K562 (cell line): ENCODE results near the gene RSPH9. TPM values are rescaled to one million over a fixed set of nuclear protein-coding genes. Genes with fewer than 3 reads are reported as not detected.

Source experiments
- BRD9 ChIP-seq: fragments of 450-650 bp; IDR thresholded peaks from 2 replicates; pipeline ENCODE4 v1.6.1; 2018; ENCODE audit warnings: low read depth; ENCODE audit not compliant: partially characterized antibody
- CSDE1 ChIP-seq, 2 experiments: fragments of 450-650 bp; IDR thresholded peaks; 2 replicates each; pipeline ENCODE4 v1.6.1; 2016; ENCODE audit warnings: mild to moderate bottlenecking in 1 of 2
- FOXM1 ChIP-seq, 2 experiments: fragments of 450-650 bp in 1 of 2; sonication (generic) in 1 of 2; formaldehyde crosslinking in 1 of 2; IDR thresholded peaks; 2 replicates each; pipeline versions ENCODE4 v1.6.1 to v1.9.0; 2017 to 2022; ENCODE audit warnings: low read depth in 2 of 2, mild to moderate bottlenecking in 2 of 2, missing genetic modification reagents in 1 of 2, moderate library complexity in 1 of 2
- HMG20B ChIP-seq: fragments of 250-450 bp; sonication (Bioruptor Pico); IDR thresholded peaks from 2 replicates; pipeline ENCODE4 v1.5.0; 2021; ENCODE audit warnings: mild to moderate bottlenecking
- IFI16 ChIP-seq: fragments of 250-450 bp; sonication (Bioruptor Pico); IDR thresholded peaks from 2 replicates; pipeline ENCODE4 v2.1.2; 2022; ENCODE audit warnings: mild to moderate bottlenecking, inconsistent platforms
- KLF16 ChIP-seq: IDR thresholded peaks from 2 replicates; pipeline ENCODE4 v1.6.1; 2016; ENCODE audit warnings: antibody characterized with exemption
- LCOR ChIP-seq: sonication (generic); formaldehyde crosslinking; IDR thresholded peaks from 2 replicates; pipeline ENCODE4 v1.8.0; 2022; ENCODE audit warnings: mild to moderate bottlenecking, missing genetic modification reagents
- PHF21A ChIP-seq: fragments of 450-650 bp; IDR thresholded peaks from 2 replicates; pipeline ENCODE4 v1.6.1; 2017; ENCODE audit warnings: low read depth, borderline replicate concordance
- XRCC3 ChIP-seq: fragments of 450-650 bp; IDR thresholded peaks from 2 replicates; pipeline ENCODE4 v1.6.1; 2017; ENCODE audit warnings: mild to moderate bottlenecking, moderate library complexity
- ZKSCAN1 ChIP-seq: fragments of 150-350 bp; IDR thresholded peaks from 2 replicates; pipeline ENCODE4 v1.6.1; 2016; ENCODE audit warnings: low read depth, low read length
- ZNF282 ChIP-seq: sonication (generic); formaldehyde crosslinking; IDR thresholded peaks from 2 replicates; pipeline ENCODE4 v1.8.1; 2023; ENCODE audit warnings: missing genetic modification reagents
- ZNF57 ChIP-seq: fragments of 450-650 bp; formaldehyde crosslinking; IDR thresholded peaks from 2 replicates; pipeline ENCODE4 v1.4.0; 2020; ENCODE audit warnings: mild to moderate bottlenecking, moderate library complexity
- ZNF764 ChIP-seq: fragments of 250-450 bp; sonication (Bioruptor Pico); IDR thresholded peaks from 2 replicates; pipeline ENCODE4 v1.4.0; 2020; ENCODE audit warnings: low read depth, mild to moderate bottlenecking, moderate library complexity
- ZSCAN32 ChIP-seq: fragments of 450-650 bp; formaldehyde crosslinking; IDR thresholded peaks from 2 replicates; pipeline ENCODE4 v1.4.0; 2020; ENCODE audit warnings: mild to moderate bottlenecking, moderate library complexity
- polyA plus RNA-seq, 8 experiments: library from polyadenylated mRNA; depleted of rRNA in 4 of 8; stranded (reverse) in 5 of 8; unstranded in 3 of 8; fragments of >200 nt; fragmentation: Nextera tagmentation in 2 of 8; fragmentation: Illumina TruSeq in 1 of 8; extraction: Ambion mirVana in 2 of 8; extraction: Trizol in 1 of 8; gene quantifications; 2 replicates each; pipeline versions ENCODE4 v1.2.1 to v1.2.3, GENCODE V29; 2011 to 2014; ENCODE audit warnings: inconsistent platforms in 1 of 8, missing spikeins in 1 of 8
- total RNA-seq, 7 experiments: library from RNA; depleted of rRNA in 6 of 7; stranded (reverse); fragments of >200 nt in 6 of 7; fragmentation: Illumina TruSeq in 2 of 7; extraction: Trizol in 2 of 7; gene quantifications; 2 replicates each; pipeline versions ENCODE4 v1.2.1 to v1.2.3, GENCODE V29; 2011 to 2021; ENCODE audit warnings: low replicate concordance in 1 of 7
- TF ChIP-seq, protein P1 (sequence below): fragments of 450-650 bp; IDR thresholded peaks from 2 replicates; pipeline ENCODE4 v1.6.1; 2016; ENCODE audit warnings: low read depth
- TF ChIP-seq, protein P2 (sequence below): fragments of 250-450 bp; sonication (Bioruptor Pico); IDR thresholded peaks from 2 replicates; pipeline ENCODE4 v1.8.0; 2022; ENCODE audit warnings: moderate library complexity, mild to moderate bottlenecking, inconsistent platforms
- TF ChIP-seq, protein P3 (sequence below): conservative IDR thresholded peaks from 2 replicates; pipeline ENCODE4 v1.6.1; 2011; ENCODE audit warnings: low read depth, mild to moderate bottlenecking, low read length; ENCODE audit not compliant: control insufficient read depth

Gene RSPH9
- total and polyA plus RNA-seq, 9 of the 15 experiments (the other 6 are each of a cell fraction or from before 2014, with no cell fraction given), result 0.05 to 0.60 (median 0.39) TPM; not detected in 6

- TF ChIP-seq, protein P1, sequence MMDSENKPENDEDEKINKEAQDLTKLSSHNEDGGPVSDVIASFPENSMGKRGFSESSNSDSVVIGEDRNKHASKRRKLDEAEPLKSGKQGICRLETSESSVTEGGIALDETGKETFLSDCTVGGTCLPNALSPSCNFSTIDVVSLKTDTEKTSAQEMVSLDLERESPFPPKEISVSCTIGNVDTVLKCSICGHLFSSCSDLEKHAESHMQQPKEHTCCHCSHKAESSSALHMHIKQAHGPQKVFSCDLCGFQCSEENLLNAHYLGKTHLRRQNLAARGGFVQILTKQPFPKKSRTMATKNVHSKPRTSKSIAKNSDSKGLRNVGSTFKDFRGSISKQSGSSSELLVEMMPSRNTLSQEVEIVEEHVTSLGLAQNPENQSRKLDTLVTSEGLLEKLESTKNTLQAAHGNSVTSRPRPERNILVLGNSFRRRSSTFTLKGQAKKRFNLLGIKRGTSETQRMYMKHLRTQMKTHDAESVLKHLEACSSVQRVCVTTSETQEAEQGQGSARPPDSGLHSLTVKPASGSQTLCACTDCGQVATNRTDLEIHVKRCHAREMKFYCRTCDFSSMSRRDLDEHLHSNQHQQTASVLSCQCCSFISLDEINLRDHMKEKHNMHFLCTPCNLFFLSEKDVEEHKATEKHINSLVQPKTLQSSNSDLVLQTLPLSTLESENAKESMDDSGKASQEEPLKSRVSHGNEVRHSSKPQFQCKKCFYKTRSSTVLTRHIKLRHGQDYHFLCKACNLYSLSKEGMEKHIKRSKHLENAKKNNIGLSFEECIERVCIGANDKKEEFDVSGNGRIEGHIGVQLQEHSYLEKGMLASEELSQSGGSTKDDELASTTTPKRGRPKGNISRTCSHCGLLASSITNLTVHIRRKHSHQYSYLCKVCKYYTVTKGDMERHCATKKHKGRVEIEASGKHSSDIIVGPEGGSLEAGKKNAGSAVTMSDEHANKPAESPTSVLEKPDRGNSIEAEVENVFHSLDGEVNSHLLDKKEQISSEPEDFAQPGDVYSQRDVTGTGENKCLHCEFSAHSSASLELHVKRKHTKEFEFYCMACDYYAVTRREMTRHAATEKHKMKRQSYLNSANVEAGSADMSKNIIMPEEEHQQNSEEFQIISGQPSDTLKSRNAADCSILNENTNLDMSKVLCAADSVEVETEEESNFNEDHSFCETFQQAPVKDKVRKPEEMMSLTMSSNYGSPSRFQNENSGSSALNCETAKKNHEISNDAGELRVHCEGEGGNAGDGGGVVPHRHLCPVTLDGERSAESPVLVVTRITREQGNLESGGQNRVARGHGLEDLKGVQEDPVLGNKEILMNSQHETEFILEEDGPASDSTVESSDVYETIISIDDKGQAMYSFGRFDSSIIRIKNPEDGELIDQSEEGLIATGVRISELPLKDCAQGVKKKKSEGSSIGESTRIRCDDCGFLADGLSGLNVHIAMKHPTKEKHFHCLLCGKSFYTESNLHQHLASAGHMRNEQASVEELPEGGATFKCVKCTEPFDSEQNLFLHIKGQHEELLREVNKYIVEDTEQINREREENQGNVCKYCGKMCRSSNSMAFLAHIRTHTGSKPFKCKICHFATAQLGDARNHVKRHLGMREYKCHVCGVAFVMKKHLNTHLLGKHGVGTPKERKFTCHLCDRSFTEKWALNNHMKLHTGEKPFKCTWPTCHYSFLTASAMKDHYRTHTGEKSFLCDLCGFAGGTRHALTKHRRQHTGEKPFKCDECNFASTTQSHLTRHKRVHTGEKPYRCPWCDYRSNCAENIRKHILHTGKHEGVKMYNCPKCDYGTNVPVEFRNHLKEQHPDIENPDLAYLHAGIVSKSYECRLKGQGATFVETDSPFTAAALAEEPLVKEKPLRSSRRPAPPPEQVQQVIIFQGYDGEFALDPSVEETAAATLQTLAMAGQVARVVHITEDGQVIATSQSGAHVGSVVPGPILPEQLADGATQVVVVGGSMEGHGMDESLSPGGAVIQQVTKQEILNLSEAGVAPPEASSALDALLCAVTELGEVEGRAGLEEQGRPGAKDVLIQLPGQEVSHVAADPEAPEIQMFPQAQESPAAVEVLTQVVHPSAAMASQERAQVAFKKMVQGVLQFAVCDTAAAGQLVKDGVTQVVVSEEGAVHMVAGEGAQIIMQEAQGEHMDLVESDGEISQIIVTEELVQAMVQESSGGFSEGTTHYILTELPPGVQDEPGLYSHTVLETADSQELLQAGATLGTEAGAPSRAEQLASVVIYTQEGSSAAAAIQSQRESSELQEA, result no peak
- no peak for TF ChIP-seq CSDE1 (IDR thresholded peaks at IDR 0.05)
- TF ChIP-seq XRCC3, result no peak
- TF ChIP-seq, protein P2, sequence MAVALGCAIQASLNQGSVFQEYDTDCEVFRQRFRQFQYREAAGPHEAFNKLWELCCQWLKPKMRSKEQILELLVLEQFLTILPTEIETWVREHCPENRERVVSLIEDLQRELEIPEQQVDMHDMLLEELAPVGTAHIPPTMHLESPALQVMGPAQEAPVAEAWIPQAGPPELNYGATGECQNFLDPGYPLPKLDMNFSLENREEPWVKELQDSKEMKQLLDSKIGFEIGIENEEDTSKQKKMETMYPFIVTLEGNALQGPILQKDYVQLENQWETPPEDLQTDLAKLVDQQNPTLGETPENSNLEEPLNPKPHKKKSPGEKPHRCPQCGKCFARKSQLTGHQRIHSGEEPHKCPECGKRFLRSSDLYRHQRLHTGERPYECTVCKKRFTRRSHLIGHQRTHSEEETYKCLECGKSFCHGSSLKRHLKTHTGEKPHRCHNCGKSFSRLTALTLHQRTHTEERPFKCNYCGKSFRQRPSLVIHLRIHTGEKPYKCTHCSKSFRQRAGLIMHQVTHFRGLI (CRISPR knock-in tag), result peak; percentile 22; the same call in 1 of the 2 replicates
- TF ChIP-seq BRD9, result peak; percentile 92
- peak; percentile 99 for TF ChIP-seq KLF16
- peak; percentile 77; the same call in 1 of the 2 replicates for TF ChIP-seq LCOR (CRISPR knock-in tag)
- TF ChIP-seq, protein P3, sequence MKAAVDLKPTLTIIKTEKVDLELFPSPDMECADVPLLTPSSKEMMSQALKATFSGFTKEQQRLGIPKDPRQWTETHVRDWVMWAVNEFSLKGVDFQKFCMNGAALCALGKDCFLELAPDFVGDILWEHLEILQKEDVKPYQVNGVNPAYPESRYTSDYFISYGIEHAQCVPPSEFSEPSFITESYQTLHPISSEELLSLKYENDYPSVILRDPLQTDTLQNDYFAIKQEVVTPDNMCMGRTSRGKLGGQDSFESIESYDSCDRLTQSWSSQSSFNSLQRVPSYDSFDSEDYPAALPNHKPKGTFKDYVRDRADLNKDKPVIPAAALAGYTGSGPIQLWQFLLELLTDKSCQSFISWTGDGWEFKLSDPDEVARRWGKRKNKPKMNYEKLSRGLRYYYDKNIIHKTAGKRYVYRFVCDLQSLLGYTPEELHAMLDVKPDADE, result peak; percentile 89
- TF ChIP-seq ZKSCAN1, result peak; percentile 88
- peak; percentile 98 for TF ChIP-seq FOXM1 (IDR thresholded peaks at IDR 0.05; ENCODE audit: low read depth)
- TF ChIP-seq FOXM1 (CRISPR knock-in tag; IDR thresholded peaks at IDR 0.05; ENCODE audit: low read depth), result no peak
- TF ChIP-seq ZSCAN32 (CRISPR knock-in tag), result peak; percentile 66; the same call in 1 of the 2 replicates
- no peak for TF ChIP-seq ZNF57 (CRISPR knock-in tag)
- TF ChIP-seq PHF21A, result no peak
- peak; percentile 77; the same call in 1 of the 2 replicates for TF ChIP-seq IFI16 (CRISPR knock-in tag)
- no peak for TF ChIP-seq HMG20B
- TF ChIP-seq ZNF764 (CRISPR knock-in tag), result no peak
- TF ChIP-seq ZNF282 (CRISPR knock-in tag), result no peak
Observed at GRCh38 chr6:43630980-43631619, 13.7 kb upstream of the RSPH9 start (continued).
